Measurements from ENCODE around the gene DHRS3. TPM values are rescaled to one million over a fixed set of nuclear protein-coding genes. Genes with fewer than 3 reads are reported as not detected.

The DHRS3 gene
- total RNA-seq, 1 donor from 2014 or later, result not detected

GRCh38 chr1:12640237-12640957, 22.4 kb upstream of the DHRS3 start:
- no peak for DNase-seq (ENCODE audit: low read depth)

GRCh38 chr1:12637693-12638092, 19.7 kb upstream of the DHRS3 start:
- DNase-seq (ENCODE audit: low read depth), result no peak

GRCh38 chr1:12636098-12636950, 18.3 kb upstream of the DHRS3 start:
- peak; percentile 47 for DNase-seq (ENCODE audit: low read depth)

GRCh38 chr1:12634696-12635202, 16.7 kb upstream of the DHRS3 start:
- DNase-seq (ENCODE audit: low read depth), result no peak

- no peak for DNase-seq (ENCODE audit: low read depth)
Observed at GRCh38 chr1:12634156-12634555, 16.1 kb upstream of the DHRS3 start.

GRCh38 chr1:12631571-12631970, 13.6 kb upstream of the DHRS3 start:
- no peak for DNase-seq (ENCODE audit: low read depth)

GRCh38 chr1:12630946-12631530, 13.0 kb upstream of the DHRS3 start:
- DNase-seq (ENCODE audit: low read depth), result no peak

- DNase-seq (ENCODE audit: low read depth), result no peak
Observed at GRCh38 chr1:12629985-12630760, 12.2 kb upstream of the DHRS3 start.

- DNase-seq (ENCODE audit: low read depth), result no peak
Observed at GRCh38 chr1:12629511-12629956, 11.5 kb upstream of the DHRS3 start.

- DNase-seq (ENCODE audit: low read depth), result no peak
Observed at GRCh38 chr1:12627296-12627695, 9.3 kb upstream of the DHRS3 start.

GRCh38 chr1:12626888-12627287, 8.9 kb upstream of the DHRS3 start:
- DNase-seq (ENCODE audit: low read depth), result no peak

GRCh38 chr1:12625276-12625675, 7.3 kb upstream of the DHRS3 start:
- no peak for DNase-seq (ENCODE audit: low read depth)

GRCh38 chr1:12622506-12622905, 4.5 kb upstream of the DHRS3 start:
- DNase-seq (ENCODE audit: low read depth), result no peak

- DNase-seq (ENCODE audit: low read depth), result peak; percentile 40
Observed at GRCh38 chr1:12621346-12622335, 3.6 kb upstream of the DHRS3 start.

- DNase-seq (ENCODE audit: low read depth), result no peak
Observed at GRCh38 chr1:12620931-12621330, 2.9 kb upstream of the DHRS3 start.

GRCh38 chr1:12620488-12620865, 2.5 kb upstream of the DHRS3 start:
- DNase-seq (ENCODE audit: low read depth), result peak; percentile 64

GRCh38 chr1:12619792-12620487, 1.9 kb upstream of the DHRS3 start:
- DNase-seq (ENCODE audit: low read depth), result peak; percentile 88

GRCh38 chr1:12618965-12619791, 1.2 kb upstream of the DHRS3 start:
- DNase-seq (ENCODE audit: low read depth), result peak; percentile 66

- DNase-seq (ENCODE audit: low read depth), result no peak
Observed at GRCh38 chr1:12618661-12618964, 603 bp upstream of the DHRS3 start.
